CD4-positive, alpha-beta T cell (primary cell): ENCODE results near the gene CYTH3. TPM values are rescaled to one million over a fixed set of nuclear protein-coding genes. Genes with fewer than 3 reads are reported as not detected.

Experiments
- ATAC-seq: fragments of 200-7000 bp; cut with Tn5 transposase; one replicate; pipeline ENCODE4 v1.10.0; 2022; ENCODE audit warnings: mild to moderate bottlenecking; ENCODE audit not compliant: poor library complexity
- CTCF ChIA-PET: fragments of 350-600 bp; sonication (Branson Sonifier 250); formaldehyde crosslinking; loops from one replicate; lab custom pipeline; 2021; ENCODE audit warnings: antibody characterized with exemption, inconsistent platforms; lab: Charles Lee
- POLR2A ChIA-PET: fragments of 350-600 bp; sonication (Branson Sonifier 250); formaldehyde crosslinking; loops from one replicate; lab custom pipeline; 2021; ENCODE audit warnings: antibody characterized with exemption, inconsistent platforms; lab: Charles Lee
- DNase-seq, 14 experiments: peaks; one replicate each; pipeline ENCODE4 v3.0.0-alpha.2; 2013 to 2020; ENCODE audit warnings: mixed read lengths in 2 of 14
- H3K27ac ChIP-seq, 2 donors: one replicate each; pipeline versions ENCODE4 v1.5.1 to v1.7.0; 2013; ENCODE audit warnings: low read length in 2 of 2, low read depth in 1 of 2, mild to moderate bottlenecking in 1 of 2
- H3K27me3 ChIP-seq, 2 experiments: 1 replicate in 1 of 2; 2 replicates in 1 of 2; pipeline versions ENCODE4 v1.6.1 to v1.7.0; 2013; ENCODE audit warnings: low read length in 2 of 2, control low read depth in 1 of 2, mild to moderate bottlenecking in 1 of 2, moderate library complexity in 1 of 2; ENCODE audit not compliant: insufficient read depth in 2 of 2, control insufficient read depth in 1 of 2
- H3K36me3 ChIP-seq: one replicate; pipeline ENCODE4 v1.6.1; 2013; ENCODE audit warnings: low read length, control low read depth; ENCODE audit not compliant: insufficient read depth
- H3K4me1 ChIP-seq: one replicate; pipeline ENCODE4 v1.6.1; 2013; ENCODE audit warnings: low read length, control low read depth; ENCODE audit not compliant: insufficient read depth
- H3K4me3 ChIP-seq: one replicate; pipeline ENCODE4 v1.5.1; 2013; ENCODE audit warnings: mild to moderate bottlenecking, low read length, moderate library complexity
- H3K9me3 ChIP-seq, 2 experiments: 1 replicate in 1 of 2; 2 replicates in 1 of 2; pipeline versions ENCODE4 v1.6.1 to v1.7.0; 2013; ENCODE audit warnings: low read length in 2 of 2, mild to moderate bottlenecking in 2 of 2, control low read depth in 1 of 2, moderate library complexity in 1 of 2; ENCODE audit not compliant: control insufficient read depth in 1 of 2, insufficient read depth in 1 of 2
- H3K27ac Mint-ChIP-seq: one replicate; pipeline ENCODE4 v1.8.0; 2020; ENCODE audit warnings: mixed read lengths
- H3K27me3 Mint-ChIP-seq: one replicate; pipeline ENCODE4 v1.8.0; 2021; ENCODE audit warnings: mixed read lengths
- H3K36me3 Mint-ChIP-seq: one replicate; pipeline ENCODE4 v1.8.0; 2021; ENCODE audit warnings: low read depth, mixed read lengths
- H3K4me1 Mint-ChIP-seq: one replicate; pipeline ENCODE4 v1.8.0; 2021; ENCODE audit warnings: low read depth, mixed read lengths
- H3K4me3 Mint-ChIP-seq: one replicate; pipeline ENCODE4 v1.8.0; 2020; ENCODE audit warnings: mild to moderate bottlenecking, mixed read lengths
- H3K9me3 Mint-ChIP-seq: one replicate; pipeline ENCODE4 v1.8.0; 2020; ENCODE audit warnings: mixed read lengths
- intact Hi-C, 2 experiments: fragments of 100-400 bp; cut with DNase I in 1 of 2; cut with micrococcal nuclease in 1 of 2; formaldehyde crosslinking; loops; one replicate each; pipeline versions ENCODE4 v1.15.1 to v1.9.0; 2023 to 2025; cut with DNase I, micrococcal nuclease
- polyA plus RNA-seq, 2 donors: library from polyadenylated mRNA; unstranded; fragments of 120-200 nt; gene quantifications; one replicate each; pipeline ENCODE4 v1.2.1, GENCODE V29; 2013
- total RNA-seq, 174 experiments: library from RNA in 2 of 174; stranded (reverse) in 2 of 174; gene quantifications; one replicate each; pipeline ENCODE4 v1.2.3 and lab custom pipeline; 2021 to 2026
- TF ChIP-seq, protein P1 (sequence below): fragments of 200-600 bp; IDR thresholded peaks from one replicate; pipeline ENCODE4 v1.8.0; 2022; ENCODE audit warnings: antibody characterized with exemption, mild to moderate bottlenecking

The CYTH3 gene, protein sequence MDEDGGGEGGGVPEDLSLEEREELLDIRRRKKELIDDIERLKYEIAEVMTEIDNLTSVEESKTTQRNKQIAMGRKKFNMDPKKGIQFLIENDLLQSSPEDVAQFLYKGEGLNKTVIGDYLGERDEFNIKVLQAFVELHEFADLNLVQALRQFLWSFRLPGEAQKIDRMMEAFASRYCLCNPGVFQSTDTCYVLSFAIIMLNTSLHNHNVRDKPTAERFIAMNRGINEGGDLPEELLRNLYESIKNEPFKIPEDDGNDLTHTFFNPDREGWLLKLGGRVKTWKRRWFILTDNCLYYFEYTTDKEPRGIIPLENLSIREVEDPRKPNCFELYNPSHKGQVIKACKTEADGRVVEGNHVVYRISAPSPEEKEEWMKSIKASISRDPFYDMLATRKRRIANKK
- 1 to 10 TPM; 7.6 to 9.1 TPM for total RNA-seq
- polyA plus RNA-seq (2013, experiment 1 of 2): 8.5 TPM
- polyA plus RNA-seq (2013, experiment 2 of 2): 10.4 TPM
- total RNA-seq (lab: John Stamatoyannopoulos, UW): 1.9 to 66.6 (median 20.0) reads per million in 172 experiments

DNA sequence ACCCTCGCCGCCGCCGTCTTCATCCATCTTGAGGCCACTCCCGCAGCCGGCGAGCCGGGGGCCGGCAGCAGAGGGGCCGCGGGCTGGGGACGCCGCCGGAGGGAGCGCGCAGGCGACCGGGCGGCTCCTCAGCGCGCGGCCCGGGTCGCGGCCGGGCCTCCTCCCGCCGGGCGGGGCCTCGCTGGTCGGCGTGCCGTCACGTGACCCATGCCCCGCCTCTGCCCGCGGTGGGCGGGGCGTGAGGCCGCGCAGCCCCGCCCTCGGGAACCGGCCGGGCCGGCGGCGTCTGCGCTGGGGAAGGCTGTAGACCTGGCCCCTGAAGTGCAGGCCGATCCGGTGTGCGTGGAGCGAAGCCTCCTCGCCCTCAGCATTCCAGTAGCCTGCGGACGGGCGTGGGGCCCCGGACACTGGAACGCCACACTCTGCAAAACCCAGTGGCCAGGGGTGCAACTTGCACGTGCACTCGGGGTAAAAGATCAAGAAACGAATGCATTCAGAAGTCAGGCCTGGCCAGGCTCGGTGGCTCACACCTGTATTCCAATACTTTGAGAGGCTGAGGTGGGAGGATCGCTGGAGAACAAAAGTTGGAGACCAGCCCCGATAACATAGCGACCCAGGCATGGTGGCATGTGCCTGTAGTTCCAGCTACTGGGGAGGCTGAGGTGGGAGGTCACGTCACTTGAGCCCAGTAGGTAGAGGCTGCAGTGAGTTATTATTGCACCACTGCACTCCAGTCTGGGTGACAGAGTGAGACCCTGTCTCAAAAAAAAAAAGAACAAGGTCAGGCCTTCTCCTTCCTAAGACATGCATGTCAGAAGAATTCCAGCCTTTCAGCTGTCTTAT, at the start of gene CYTH3:
Gene CYTH3 (minus strand): TSS at position 144 of the 843 bp plus-strand sequence. CDS start 117 bp downstream, at position 27.
- Histone ChIP-seq H3K27ac (no peak within 1 kb of the TSS), H3K27me3 (no peaks in the 10 kb centered on the region), H3K9me3 (no peaks in the 10 kb centered on the region), H3K4me1 (peaks cover 21% of the 10 kb centered on the region), H3K4me3 (peak within 1 kb of the TSS; percentile 74), H3K36me3 (no peaks in the 10 kb centered on the region)
- Mint-ChIP-seq H3K27ac (no peak within 1 kb of the TSS), H3K9me3 (no peaks in the 10 kb centered on the region), H3K36me3 (no peaks in the 10 kb centered on the region), H3K27me3 (peaks cover 6% of the 10 kb centered on the region), H3K4me1 (peaks cover 20% of the 10 kb centered on the region), H3K4me3 (peak within 1 kb of the TSS; percentile 91)
- ChIA-PET CTCF (no interaction called here), POLR2A (interaction anchor here (0.6 kb wide), 1 partner anchor 440 kb away, joined by 3 read pairs; no protein-coding TSS in a partner anchor)
- TF ChIP-seq, protein P1, sequence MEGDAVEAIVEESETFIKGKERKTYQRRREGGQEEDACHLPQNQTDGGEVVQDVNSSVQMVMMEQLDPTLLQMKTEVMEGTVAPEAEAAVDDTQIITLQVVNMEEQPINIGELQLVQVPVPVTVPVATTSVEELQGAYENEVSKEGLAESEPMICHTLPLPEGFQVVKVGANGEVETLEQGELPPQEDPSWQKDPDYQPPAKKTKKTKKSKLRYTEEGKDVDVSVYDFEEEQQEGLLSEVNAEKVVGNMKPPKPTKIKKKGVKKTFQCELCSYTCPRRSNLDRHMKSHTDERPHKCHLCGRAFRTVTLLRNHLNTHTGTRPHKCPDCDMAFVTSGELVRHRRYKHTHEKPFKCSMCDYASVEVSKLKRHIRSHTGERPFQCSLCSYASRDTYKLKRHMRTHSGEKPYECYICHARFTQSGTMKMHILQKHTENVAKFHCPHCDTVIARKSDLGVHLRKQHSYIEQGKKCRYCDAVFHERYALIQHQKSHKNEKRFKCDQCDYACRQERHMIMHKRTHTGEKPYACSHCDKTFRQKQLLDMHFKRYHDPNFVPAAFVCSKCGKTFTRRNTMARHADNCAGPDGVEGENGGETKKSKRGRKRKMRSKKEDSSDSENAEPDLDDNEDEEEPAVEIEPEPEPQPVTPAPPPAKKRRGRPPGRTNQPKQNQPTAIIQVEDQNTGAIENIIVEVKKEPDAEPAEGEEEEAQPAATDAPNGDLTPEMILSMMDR: no peak
- DNase-seq (peak; percentile 39 to 91 (median 72)), ATAC-seq (peak; percentile 82)
- intact Hi-C loops: loop anchor here (5.0 to 10.0 kb wide), 3 partner anchors 48 to 235 kb away; partner anchors contain the start of gene DAGLB (in 1 of the 2)

DNA sequence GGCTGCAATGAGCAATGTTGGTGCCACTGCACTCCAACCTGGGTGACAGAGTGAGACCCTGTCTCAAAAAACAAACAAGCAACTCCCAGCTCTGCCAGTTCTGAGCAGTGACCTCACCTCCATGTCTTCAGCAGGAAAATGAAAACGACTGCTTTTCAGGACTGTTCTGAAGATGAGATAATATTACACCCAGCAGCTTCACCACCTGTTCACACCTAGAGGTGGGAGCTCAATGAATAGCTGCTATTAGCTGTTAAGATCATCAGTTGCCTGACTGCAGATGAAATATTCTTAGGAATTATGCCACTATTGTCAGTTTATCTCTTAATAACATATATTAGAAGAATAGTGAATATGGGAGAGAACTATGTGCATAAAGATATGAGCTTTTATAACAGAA, 48.4 kb upstream of the CYTH3 start:
- TF ChIP-seq, protein P1: no peak
- Mint-ChIP-seq H3K36me3 (no peaks in the 10 kb centered on the region), H3K27me3 (no peaks in the 10 kb centered on the region), H3K4me3 (no peak overlapping the region), H3K4me1 (no peaks in the 10 kb centered on the region), H3K9me3 (no peaks in the 10 kb centered on the region), H3K27ac (no peak overlapping the region)
- ATAC-seq (no peak), DNase-seq (no peak)
- intact Hi-C loops: loop anchor here (5.0 to 10.0 kb wide), 4 partner anchors 326 to 826 kb away; no protein-coding TSS in a partner anchor
- Histone ChIP-seq H3K27ac (no peak overlapping the region), H3K27me3 (no peaks in the 10 kb centered on the region), H3K36me3 (no peaks in the 10 kb centered on the region), H3K9me3 (no peaks in the 10 kb centered on the region), H3K4me1 (peaks cover 3% of the 10 kb centered on the region), H3K4me3 (no peak overlapping the region)
- POLR2A ChIA-PET: no interaction called here
- CTCF ChIA-PET: interaction anchor here (1.6 kb wide), 1 partner anchor 323 kb away, joined by 5 read pairs; no protein-coding TSS in a partner anchor

DNA sequence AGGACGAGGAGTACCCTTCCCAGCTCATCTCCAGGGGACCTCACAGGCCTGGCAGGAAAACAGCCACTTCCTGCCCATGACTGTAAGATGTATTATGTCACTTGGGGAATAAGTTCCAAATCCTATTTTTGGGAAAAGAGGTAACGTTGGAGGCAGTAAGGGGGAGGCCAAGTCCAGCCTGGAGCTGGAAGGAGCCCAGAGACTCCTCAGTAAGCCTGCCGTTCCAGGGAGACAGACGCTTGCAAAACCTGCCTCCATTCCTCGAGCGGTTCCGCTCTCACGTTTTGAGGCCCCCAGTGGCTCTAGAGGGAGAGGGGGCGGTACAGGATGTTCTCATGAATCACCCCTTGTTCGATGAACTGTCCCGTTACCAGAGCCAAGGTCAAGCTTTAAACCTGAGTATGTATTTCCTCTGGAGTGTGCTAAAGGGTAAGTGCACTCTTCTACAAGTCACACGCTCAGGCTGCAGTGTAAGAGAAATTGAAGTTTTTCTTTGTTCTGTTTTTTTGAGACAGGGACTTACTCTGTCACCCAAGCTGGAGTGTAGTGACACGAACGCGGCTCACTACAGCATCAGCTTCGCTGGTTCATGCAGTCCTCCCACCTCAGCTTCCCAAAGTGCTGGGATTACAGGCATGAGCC, 45.5 kb upstream of the CYTH3 start:
- Histone ChIP-seq H3K9me3 (no peaks in the 10 kb centered on the region), H3K4me1 (peaks cover under 1% of the 10 kb centered on the region), H3K36me3 (no peaks in the 10 kb centered on the region), H3K27me3 (no peaks in the 10 kb centered on the region), H3K27ac (no peak overlapping the region), H3K4me3 (no peak overlapping the region)
- Mint-ChIP-seq H3K4me3 (no peak overlapping the region), H3K4me1 (no peaks in the 10 kb centered on the region), H3K9me3 (no peaks in the 10 kb centered on the region), H3K36me3 (no peaks in the 10 kb centered on the region), H3K27me3 (no peaks in the 10 kb centered on the region), H3K27ac (no peak overlapping the region)
- CTCF ChIA-PET: interaction anchor here (0.5 to 0.9 kb wide), 3 partner anchors 85 to 801 kb away, joined by 4 to 5 read pairs (median 4); no protein-coding TSS in a partner anchor
- POLR2A ChIA-PET: no interaction called here
- TF ChIP-seq, protein P1: no peak
- ATAC-seq (no peak), DNase-seq (peak in 2 of 14 experiments; percentile 4 to 21)
- intact Hi-C loops: no loop called here
